HG03025 (cell line): ENCODE data around the gene PPP3CB.
A peak's percentile ranks its signal among the peaks of the same experiment; 100 is the strongest.
"Not testable (repeated sequence)": the region's sequence is repeated elsewhere in the genome, so short reads cannot be mapped to it uniquely, and the experiment has no call there.

ENCODE experiments used
- ATAC-seq: cut with Tn5 transposase; IDR thresholded peaks from one replicate; pipeline ENCODE4 v1.9.1; 2021; ENCODE audit warnings: mild to moderate bottlenecking, moderate library complexity; ENCODE audit not compliant: unreplicated experiment, low FRiP score

PPP3CB gene

DNA sequence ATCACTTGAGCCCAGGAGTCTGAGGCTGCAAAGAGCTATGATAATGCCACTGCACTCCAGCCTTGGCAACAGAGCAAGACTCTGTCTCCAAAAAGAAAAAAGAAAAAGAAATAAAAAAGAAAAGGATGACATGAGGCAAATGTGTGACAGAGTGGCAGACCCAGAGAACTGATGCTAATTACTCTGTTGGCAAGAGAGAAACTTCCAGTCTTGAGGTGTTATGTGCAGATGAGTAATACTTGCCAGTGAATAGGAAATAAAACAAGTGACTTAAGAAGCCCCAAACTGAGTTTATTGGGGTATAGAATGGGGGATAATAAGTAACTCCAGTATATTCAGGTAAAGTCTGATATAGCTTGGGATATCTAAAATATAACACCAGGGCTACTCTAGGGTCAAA lies 72.5 kb downstream of the PPP3CB start:
- ATAC-seq: no peak

DNA sequence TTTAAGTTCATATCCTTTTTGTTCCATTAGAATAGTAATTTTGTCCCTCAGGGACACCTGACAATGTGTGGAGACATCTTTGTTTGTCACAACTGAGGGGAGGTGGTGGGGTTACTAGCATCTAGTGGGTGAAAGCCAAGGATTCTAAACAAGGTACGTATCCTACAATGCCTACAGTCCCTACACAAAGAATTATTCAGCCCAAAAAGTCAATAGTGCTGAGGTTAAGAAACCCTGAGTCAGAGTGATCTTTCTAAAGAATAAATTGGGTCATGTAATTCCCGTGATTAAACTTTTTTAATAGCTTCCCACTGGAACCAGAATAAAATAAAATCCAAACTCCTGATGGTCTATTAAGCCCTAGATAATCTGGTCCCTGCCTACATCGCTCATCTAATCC lies 79.3 kb downstream of the PPP3CB start:
- no peak for ATAC-seq

GRCh38 chr10:73414230-73414945 lies 81.4 kb downstream of the PPP3CB start:
- ATAC-seq: no peak

GRCh38 chr10:73413528-73414229 lies 82.1 kb downstream of the PPP3CB start, which contains the start of gene ANXA7:
Gene ANXA7, minus strand, starts transcription at chr10:73414058. Its CDS starts 13,202 bp downstream, at chr10:73400856.
- ATAC-seq: peak; percentile 90

- ATAC-seq: peak; percentile 22
These were observed 82.7 kb downstream of the PPP3CB start for GRCh38 chr10:73413108-73413527.

GRCh38 chr10:73410897-73411296 lies 84.9 kb downstream of the PPP3CB start:
- ATAC-seq: no peak

DNA sequence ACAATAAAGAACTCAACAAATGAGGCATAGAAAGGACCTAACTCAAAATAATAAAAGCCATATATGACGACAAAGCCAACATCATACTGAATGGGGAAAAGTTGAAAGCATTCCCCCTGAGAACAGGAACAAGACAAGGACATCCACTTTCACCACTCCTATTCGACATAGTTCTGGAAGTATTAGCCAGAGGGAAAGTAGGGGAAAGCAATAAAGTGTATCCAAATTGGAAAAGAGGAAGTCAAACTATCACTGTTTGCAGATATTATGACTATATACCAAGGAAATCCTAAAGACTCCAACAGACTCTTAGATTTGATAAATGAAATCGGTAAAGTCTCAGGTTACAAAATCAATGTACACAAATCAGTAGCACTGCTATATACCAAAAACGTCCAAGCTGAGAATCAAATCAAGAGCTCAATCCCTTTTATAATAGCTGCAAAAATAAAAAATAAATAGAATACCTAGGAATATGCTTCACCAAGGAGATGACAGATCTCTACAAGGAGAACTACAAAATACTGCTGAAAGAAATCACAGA lies 86.8 kb downstream of the PPP3CB start:
- no peak for ATAC-seq

GRCh38 chr10:73408061-73408460 lies 87.8 kb downstream of the PPP3CB start:
- no peak for ATAC-seq

GRCh38 chr10:73407495-73407894 lies 88.3 kb downstream of the PPP3CB start:
- ATAC-seq: no peak

DNA sequence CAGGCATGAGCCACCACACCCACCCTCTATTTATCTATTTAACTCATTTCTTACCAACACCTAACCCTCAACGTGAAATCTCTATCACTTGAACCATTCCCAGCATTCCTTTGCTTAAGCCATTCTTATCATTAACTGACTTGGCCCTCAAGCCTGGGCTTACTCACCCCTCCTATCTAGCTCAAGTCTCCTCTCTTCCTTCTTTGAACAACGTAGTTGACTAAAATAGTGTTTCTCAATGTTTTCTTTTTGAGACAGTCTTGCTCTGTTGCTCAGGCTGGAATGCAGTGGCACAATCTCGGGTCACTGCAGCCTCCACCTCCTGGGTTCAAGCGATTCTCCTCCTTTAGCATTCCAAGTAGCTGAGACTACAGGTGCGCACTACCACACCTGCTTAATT lies 89.0 kb downstream of the PPP3CB start:
- ATAC-seq: no peak

DNA sequence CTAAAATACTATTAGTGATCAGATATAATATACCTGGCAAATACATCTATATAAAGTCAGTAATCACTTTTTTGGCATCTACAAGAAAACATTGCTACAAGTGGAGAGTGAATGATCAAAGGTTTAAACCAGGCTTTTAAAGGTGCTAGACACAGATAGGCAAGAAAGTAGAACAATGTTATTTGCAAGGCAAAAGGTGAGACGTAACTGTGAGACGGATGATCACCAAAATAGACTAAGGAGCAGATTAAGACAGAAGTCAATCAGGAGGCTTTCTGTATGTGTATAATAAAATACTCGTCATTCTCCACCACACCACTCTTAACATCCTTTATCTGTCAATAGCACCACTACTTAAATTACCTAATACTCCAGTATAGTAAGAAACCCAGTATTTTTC lies 90.3 kb downstream of the PPP3CB start:
- no peak for ATAC-seq

DNA sequence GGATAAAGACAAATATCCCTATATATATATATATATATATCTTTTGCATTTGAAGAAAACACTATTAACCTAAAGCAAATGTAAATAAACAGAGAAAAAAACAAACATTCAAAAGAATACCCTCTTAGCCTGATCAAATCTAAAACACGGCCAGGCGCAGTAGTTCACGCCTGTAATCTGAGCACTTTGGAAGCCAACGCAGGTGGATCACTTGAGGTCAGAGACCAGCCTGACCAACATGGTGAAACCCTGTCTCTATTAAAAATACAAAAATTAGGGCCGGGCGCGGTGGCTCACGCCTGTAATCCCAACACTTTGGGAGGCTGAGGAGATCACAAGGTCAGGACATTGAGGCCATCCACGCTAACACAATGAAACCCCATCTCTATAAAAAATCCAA lies 91.1 kb downstream of the PPP3CB start:
- ATAC-seq: no peak

DNA sequence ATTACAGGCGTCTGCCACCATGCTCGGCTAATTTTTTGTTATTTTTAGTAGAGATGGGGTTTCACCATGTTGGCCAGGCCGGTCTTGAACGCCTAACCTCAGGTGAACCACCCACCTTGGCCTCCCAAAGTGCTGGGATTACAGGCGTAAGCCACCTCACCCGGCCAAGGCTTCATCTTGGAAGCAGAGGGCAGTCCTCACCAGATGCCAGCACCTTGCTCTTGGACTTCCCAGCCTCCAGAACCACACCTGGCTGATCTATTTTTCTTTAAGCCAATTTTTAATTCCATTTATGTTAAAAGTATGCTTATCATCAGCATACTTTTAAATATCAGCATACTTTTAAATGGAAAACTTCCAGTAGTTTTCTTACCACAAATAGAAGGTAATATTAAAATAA lies 94.2 kb downstream of the PPP3CB start:
- no peak for ATAC-seq

DNA sequence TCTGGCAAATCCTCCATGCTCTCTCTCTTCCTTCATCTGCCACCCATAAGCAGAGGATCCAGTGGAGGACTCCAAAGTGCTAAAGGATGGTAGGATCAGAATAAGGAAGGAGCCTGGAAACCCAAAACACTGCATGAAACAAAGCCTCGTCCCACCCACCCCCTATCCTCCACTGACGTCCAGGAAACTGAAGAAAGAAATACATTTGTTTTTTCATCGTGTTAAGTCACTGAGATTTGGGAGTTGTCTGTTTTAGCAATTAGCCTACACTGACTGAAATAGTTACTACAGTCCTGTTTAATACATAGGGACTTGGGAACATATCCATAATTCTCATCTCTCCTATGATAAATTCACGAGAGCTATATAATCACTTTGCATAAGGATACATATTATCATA lies 96.8 kb downstream of the PPP3CB start:
- no peak for ATAC-seq

- no peak for ATAC-seq
These were observed 97.8 kb downstream of the PPP3CB start for GRCh38 chr10:73398024-73398423.

- not testable (repeated sequence) for ATAC-seq
These were observed 101.5 kb downstream of the PPP3CB start for GRCh38 chr10:73394325-73394724.

- no peak for ATAC-seq
These were observed 107.6 kb downstream of the PPP3CB start for GRCh38 chr10:73388228-73388627.

GRCh38 chr10:73386583-73386982 lies 109.2 kb downstream of the PPP3CB start:
- ATAC-seq: no peak
